ENCODE data around the gene GCHFR. TPM values are rescaled to one million over a fixed set of nuclear protein-coding genes. Genes with fewer than 3 reads are reported as not detected.

Gene GCHFR
- total RNA-seq, 1 experiment from 2014 or later: 1.5 TPM

DNA sequence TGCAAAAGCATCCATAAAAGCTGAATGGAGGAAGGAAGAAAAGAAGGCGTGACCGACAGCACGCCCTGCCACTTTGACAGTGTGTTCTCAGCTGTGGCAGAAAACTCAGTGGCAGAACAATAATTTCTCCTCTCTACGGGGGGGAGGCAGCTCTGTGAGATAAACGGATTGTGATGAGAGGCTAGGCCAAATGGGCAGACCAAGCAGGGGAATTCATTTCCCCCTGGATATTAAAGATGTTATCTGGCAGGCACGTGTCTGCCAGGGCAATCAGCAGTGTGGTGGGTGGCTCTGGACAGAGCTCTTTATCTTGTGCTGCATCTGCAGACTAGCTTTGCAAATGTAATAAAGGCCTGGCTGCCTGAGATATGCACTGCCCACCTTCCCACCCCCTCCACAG is 6.9 kb upstream of the GCHFR start:
- no peaks in the 10 kb centered on the region for H3K9me3 ChIP-seq (ENCODE audit: control insufficient read depth in 1 of 2, insufficient read depth in 1 of 2, low read depth in 1 of 2, low read length in 2 of 2)
- H3K27ac ChIP-seq (ENCODE audit: low read depth, low read length): no peak overlapping the region
- CTCF ChIA-PET: interaction anchor here (0.6 kb wide), 1 partner anchor 35 kb away, joined by 3 read pairs; no protein-coding TSS in a partner anchor
- intact Hi-C loops (cut with micrococcal nuclease): no loop called here
- peaks cover 2 to 5% of the 10 kb centered on the region in 2 experiments; a peak in 1 of 4 replicates for H3K36me3 ChIP-seq (ENCODE audit: control insufficient read depth in 1 of 2, insufficient read depth in 2 of 2, low read length in 2 of 2)
- no peaks in the 10 kb centered on the region for H3K27me3 ChIP-seq (ENCODE audit: insufficient read depth, low read length)
- H3K79me2 ChIP-seq (ENCODE audit: insufficient read depth, low read length): peaks cover 28% of the 10 kb centered on the region
- no peak overlapping the region; the same call in 1 of the 2 replicates for H3K9ac ChIP-seq (ENCODE audit: low read length)
- no peak for DNase-seq (ENCODE audit: low read depth, low spot score)
- BruUV-seq (replicated peaks): no TSS peak
- no peak overlapping the region for H3K4me3 ChIP-seq (replicated peaks in 1 of 2; ENCODE audit: low read depth in 1 of 2, low read length in 2 of 2)
- H2AFZ ChIP-seq (ENCODE audit: low read depth, low read length, poor library complexity, severe bottlenecking): no peak overlapping the region
- POLR2A ChIA-PET: interaction anchor here (0.7 kb wide), 1 partner anchor 40 kb away, joined by 4 read pairs; no protein-coding TSS in a partner anchor
- no peaks in the 10 kb centered on the region for H3K9me2 ChIP-seq (ENCODE audit: insufficient read depth)
- TF ChIP-seq, protein P1, sequence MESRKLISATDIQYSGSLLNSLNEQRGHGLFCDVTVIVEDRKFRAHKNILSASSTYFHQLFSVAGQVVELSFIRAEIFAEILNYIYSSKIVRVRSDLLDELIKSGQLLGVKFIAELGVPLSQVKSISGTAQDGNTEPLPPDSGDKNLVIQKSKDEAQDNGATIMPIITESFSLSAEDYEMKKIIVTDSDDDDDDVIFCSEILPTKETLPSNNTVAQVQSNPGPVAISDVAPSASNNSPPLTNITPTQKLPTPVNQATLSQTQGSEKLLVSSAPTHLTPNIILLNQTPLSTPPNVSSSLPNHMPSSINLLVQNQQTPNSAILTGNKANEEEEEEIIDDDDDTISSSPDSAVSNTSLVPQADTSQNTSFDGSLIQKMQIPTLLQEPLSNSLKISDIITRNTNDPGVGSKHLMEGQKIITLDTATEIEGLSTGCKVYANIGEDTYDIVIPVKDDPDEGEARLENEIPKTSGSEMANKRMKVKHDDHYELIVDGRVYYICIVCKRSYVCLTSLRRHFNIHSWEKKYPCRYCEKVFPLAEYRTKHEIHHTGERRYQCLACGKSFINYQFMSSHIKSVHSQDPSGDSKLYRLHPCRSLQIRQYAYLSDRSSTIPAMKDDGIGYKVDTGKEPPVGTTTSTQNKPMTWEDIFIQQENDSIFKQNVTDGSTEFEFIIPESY (IDR thresholded peaks at IDR 0.05; ENCODE audit: extremely low read depth, insufficient replicate concordance, low read length): no peak
- TF ChIP-seq ATF3 (IDR thresholded peaks at IDR 0.05) (no peak), ZNF274 (IDR thresholded peaks at IDR 0.05; ENCODE audit: low read depth, low read length) (no peak), SP1 (IDR thresholded peaks at IDR 0.05; ENCODE audit: low read depth) (no peak), CEBPB (IDR thresholded peaks at IDR 0.05; ENCODE audit: low read depth) (no peak), RAD21 (IDR thresholded peaks at IDR 0.05; ENCODE audit: low read depth) (no peak), TCF7L2 (IDR thresholded peaks at IDR 0.05; ENCODE audit: borderline replicate concordance, extremely low read depth, insufficient read depth, insufficient read length) (no peak), SRF (IDR thresholded peaks at IDR 0.05; ENCODE audit: low read depth) (no peak), ZFX (IDR thresholded peaks at IDR 0.05) (no peak), JUND (IDR thresholded peaks at IDR 0.05) (no peak), EGR1 (IDR thresholded peaks at IDR 0.05; ENCODE audit: low read depth) (no peak), EZH2 (IDR thresholded peaks at IDR 0.05) (no peak), POLR2A (IDR thresholded peaks at IDR 0.05; ENCODE audit: borderline replicate concordance, extremely low read depth, insufficient read depth, insufficient read length) (no peak), FOSL1 (IDR thresholded peaks at IDR 0.05; ENCODE audit: low read depth) (no peak), EZH2phosphoT487 (IDR thresholded peaks at IDR 0.05; ENCODE audit: borderline replicate concordance) (no peak), CTCF (IDR thresholded peaks at IDR 0.05 in 2 of 3, conservative IDR thresholded peaks at IDR 0.05 in 1 of 3; ENCODE audit: borderline replicate concordance in 1 of 3, insufficient read depth in 1 of 3, low read depth in 2 of 3, low read length in 2 of 3) (no peak), ELF1 (IDR thresholded peaks at IDR 0.05; ENCODE audit: borderline replicate concordance, low read depth) (no peak)
- RAD21 ChIA-PET (ENCODE audit: low non-redundant PET in 1 of 2, low total read pairs in 2 of 2, uncharacterized antibody in 2 of 2, unreplicated experiment in 2 of 2): no interaction called here
- H3K4me1 ChIP-seq (ENCODE audit: control insufficient read depth in 1 of 2, insufficient read depth in 2 of 2, low read length in 2 of 2): peaks cover 7 to 17% of the 10 kb centered on the region in 2 experiments
- no peak overlapping the region for H3K4me2 ChIP-seq (ENCODE audit: low read length)
- no peaks in the 10 kb centered on the region for H4K20me1 ChIP-seq (ENCODE audit: insufficient read depth)
- no peak for ATAC-seq

All from HCT116 (cell line).